GM19023 (cell line): ENCODE results near the gene HTR4.
"Not testable (repeated sequence)": the region's sequence is repeated elsewhere in the genome, so short reads cannot be mapped to it uniquely, and the experiment has no call there.

Experiments used
- ATAC-seq: cut with Tn5 transposase; IDR thresholded peaks from one replicate; pipeline ENCODE4 v1.9.1; 2021; ENCODE audit warnings: mild to moderate bottlenecking, moderate library complexity; ENCODE audit not compliant: unreplicated experiment

HTR4 gene

DNA sequence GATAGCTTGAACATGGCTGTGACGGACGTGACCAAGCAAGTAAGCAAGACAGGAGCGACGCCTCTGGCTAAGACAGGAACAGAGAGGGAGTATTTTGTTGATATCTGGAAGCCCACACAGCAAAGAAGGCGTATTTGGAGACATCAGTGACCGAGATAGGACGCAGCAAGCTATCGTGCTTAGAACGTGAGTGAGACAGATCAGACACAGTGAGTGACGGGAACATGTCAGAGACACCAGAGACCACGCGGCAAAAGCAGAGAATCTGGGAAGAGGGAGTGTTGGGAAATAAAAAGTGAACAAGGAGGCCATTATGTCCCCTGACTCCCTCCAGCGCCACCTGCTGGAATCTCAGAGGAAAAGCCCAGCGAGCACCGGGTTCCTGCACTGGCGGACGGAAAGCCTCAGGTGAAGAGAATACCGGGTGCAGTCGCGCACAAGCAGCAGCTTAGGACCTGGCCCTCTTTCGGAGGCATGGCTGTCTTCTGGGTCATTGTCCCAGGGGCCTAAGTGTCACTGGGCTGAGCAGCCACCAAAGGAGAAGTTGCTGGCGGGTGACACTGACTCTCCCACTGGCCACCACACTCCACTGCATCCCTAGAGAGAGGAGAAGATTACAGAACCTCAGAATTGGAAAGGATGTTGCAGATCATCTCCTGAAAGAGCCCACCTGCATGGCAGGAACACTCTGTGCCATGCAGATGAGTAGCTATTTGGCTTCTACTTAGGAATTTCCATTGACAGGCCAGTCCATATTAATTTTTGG is 171.4 kb downstream of the HTR4 start:
- peak; percentile 89 for ATAC-seq

DNA sequence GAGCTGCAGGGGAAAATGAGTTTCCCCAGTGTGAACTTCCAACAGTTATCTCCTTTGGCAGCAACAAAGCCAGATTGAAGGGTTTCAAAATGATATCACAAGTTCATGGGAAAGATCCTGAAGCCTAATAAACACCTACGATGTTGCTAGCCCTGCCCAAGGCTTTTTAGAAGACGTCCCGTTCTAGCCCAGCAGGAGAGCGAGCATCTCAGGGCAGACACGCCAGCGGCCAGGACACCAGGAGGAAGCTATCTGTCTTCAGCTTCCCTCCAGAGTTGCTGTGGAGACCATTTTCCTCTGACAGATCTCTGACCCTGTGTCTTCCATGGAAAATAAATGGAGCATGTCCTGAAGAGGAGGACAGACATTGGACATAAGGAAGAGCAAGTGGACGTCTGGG is 172.1 kb downstream of the HTR4 start:
- no peak for ATAC-seq

DNA sequence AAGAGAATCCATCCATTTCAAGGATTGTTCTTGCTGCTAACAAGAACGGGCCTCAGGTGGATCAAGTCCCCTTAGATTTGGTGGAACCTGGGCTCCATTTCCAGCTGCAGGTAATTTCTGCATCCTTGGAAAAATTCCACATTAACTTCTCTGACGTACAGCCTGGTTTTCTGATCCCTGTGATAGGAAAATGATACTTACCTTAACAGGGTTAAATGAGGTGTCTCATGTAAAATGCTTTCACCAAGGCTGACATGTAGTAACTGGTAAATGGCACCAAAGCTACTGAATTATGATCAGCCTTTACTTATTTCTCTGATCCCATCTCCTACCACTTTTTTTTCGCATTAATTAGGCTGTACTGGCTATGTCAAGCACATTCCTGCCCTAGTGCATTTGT is 176.9 kb downstream of the HTR4 start:
- ATAC-seq = no peak

DNA sequence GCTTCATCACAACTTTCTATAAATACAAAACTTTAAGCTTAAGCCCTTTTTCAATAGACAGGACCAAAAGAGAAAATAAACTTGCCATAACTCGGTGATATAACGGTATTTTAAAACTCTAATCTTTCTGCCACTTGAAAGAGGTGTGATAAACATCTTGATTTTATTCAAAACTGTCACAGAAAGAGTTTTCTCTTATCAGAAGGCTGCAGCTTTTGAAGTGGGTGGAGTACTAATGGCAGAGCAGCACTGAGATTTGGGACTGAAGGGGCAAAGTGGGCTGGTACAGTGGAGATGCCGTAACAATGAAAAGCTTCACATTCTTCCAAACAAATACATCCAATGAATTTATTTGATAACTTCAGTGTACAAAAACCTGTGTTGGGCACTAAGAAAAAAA is 178.0 kb downstream of the HTR4 start:
- ATAC-seq = no peak

DNA sequence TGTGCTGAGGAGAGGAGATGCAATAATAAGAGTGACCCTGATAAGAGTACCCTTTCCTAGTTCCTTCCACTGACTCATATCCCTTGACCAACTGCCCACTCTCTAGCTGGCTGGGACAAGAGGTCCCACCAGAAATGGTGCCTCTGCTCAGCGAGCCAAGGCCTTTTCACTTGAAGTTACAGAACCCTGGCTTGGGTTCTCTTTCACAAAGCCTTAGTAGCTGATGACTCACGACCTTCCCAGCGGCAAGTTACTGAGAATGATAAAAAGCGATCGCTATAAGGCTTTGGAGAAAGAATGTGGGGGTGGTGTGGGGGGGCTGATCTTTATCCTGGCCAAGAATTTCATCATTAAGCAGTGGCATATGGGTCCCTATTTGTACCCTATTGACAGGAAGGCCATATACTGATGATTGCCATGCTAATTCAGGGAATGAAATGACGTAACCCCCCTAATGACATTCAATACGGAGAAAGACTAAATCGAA is 180.3 kb downstream of the HTR4 start:
- no peak for ATAC-seq

DNA sequence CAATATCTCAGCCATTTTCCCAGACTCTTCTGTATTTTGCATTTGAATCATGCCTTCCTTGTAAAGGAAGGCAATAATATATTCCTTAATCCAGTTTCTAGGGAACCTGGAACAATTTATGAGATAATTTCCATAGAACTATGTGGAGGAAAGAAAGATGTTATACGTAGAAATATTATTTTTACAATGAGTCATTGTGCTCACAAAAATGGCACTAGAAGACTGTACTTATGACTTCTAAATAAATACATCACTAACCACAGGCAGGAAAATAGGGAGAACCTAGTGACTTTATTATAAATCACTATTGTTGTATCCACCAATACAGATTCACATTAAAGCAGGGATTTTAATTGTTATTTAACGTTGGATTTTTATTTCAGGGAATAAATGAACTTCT is 182.9 kb downstream of the HTR4 start:
- no peak for ATAC-seq

DNA sequence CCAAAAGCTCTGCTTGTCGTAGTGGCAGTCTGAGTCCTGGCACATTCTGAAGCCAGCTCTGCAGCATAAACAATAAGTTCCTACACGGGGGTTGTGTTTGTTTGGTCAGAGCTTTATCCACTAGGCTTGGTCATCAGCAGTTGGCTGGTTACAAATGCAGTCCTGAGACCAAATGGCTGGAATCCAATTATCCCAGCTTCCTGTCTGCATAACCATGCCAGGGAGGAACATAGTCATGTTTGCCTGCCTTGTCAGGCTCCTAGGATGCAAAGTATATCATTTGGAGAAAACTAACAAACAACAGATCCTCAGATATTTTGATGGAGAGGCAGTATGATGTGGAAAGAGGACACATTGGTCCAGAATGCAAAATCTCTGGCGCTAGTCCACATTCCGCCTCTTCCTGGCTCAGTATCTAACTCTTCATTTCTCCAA is 184.8 kb downstream of the HTR4 start:
- no peak for ATAC-seq

DNA sequence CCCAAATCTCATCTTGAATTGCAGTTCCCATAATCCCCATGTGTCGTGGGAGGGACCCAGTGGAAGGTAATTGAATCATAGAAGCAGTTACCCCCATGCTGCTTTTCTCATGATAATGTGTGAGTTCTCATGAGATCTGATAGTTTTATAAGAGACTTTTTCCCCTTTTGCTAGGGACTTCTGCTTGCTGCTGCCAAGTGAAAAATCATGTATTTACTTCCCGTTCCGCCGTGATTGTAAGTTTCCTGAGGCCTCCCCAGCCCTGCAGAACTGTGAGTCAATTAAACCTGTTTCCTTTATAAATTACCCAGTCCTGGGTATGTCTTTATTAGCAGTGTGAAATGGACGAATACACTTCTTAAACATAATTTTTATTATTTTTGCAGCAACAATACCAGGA is 185.6 kb downstream of the HTR4 start:
- ATAC-seq = not testable (repeated sequence)

DNA sequence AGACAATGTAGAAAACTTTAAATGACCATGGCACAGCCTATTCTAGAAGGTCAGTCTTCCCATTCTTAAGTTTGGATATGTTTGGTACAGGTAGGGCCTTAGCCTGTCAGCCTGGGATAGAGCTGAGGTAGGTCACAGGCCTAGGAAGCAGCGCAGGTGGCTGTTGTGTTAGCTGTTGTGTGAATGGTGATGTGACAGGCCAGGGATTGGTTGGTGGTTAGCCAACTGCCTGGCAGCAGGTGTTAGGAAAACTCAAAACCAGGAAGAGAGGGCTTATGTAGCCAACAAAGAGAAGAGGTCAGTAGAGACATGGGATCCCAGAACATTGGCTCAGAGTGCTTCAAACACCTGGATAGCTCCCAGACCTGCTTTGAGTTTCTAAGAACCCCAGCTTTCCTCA is 186.4 kb downstream of the HTR4 start:
- no peak for ATAC-seq

DNA sequence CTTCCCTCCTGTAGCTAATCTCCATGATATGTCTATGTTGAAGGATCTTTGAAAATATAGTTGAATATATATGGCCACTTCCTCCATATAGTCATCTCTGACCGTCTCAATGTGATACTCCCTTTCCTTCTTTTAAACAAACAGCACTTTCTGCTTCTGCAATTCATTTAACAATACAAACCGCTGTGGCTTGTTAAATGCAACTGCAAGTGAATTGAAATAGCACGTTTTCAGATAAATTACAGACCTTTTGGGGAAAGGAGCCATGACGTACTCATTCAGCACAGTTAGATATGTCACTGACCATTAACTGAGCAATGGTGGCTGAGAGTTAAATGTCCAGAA is 188.1 kb downstream of the HTR4 start:
- no peak for ATAC-seq

DNA sequence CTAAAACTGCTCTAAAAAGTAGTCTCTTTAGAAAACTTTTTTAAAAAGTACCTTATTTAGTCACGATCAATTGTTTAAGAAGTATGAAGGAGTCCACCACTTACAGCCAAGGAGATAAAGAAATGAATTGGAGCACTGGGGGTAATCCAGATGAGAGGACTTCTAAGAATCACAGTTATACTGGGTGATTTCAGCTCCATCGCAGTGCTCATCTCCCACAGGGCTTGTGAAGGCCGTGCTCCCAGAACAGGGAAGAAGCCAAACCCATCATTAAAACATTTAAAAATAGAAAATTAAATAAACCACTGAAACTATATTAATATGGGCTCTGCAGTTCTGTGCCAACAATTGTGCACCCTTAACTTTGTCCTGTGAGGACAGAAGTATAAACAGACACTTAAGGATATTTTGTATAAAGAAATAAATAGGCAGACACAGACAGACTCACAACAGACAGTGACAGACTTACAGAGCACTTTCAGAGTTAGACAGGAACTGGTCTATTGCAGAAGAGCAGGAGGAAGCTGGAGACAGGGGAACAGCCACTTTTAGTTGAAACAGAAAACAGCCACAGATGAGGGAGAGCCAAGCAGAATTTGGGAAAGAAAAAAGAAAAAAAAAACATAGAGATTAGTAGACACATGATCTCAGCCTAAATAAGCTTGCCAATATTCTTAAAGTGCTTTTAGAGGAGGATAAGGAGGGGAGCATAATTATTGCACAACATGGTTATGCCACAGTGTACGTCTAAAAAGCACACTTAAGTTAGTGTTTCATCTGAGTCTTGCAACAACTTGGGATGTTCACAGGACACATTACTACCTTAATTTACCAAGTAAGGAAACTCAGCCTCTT is 188.7 kb downstream of the HTR4 start:
- no peak for ATAC-seq

DNA sequence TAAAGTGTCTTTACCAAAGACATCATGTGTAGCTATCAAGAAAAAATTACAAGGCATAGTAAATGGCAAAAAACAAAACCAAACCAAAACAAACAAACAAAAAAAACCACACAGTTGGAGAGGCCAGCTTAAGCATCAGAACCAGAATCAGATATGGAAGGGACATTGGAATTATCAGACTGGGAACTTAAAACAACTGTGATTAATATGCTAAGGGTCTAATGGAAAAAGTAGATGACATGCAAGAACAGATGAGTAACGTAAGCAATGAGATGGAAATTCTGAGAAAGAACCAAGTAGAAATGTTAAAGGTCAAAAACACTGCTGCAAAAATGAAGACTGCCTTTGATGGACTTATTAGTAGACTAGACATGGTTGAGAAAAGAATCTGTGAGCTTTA is 194.7 kb downstream of the HTR4 start:
- ATAC-seq = no peak

DNA sequence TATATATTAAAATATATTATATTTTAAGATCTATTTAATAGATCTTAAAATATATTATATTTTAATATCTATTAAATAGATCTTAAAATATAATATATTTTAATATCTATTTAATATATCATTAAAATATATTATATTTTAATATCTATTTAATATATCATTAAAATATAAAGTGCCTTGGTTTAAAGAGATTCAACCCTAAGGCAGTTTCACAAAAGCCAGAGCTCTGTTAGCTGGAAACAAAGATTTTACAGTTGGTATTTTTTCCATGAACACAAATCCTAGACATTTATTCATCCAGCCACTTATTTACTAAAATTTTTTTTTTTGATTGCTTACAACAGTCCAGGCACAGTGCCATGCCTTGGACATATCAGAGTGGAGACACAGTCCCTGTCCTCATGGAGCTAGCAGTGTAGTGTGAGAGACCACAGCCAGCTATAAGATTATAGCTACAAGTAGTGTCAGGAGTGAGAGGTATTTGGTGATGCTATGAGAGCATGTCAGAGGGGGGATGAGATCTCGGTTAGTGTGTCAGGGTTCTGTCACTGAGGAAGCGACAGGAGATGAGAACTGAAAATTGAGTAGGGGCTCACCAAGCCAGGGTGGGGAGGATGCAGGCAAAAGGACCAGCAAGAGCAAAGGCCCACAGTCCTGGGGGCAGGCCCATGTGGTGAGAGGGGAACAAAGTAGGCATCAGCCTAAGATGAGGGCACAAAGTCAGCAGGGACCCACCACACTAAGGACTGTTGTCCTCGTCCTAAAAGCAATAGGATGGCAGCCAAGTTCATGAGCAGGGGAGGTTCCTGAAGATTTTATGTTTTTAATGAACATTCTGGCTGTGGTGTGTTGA is 196.1 kb downstream of the HTR4 start:
- no peak for ATAC-seq

DNA sequence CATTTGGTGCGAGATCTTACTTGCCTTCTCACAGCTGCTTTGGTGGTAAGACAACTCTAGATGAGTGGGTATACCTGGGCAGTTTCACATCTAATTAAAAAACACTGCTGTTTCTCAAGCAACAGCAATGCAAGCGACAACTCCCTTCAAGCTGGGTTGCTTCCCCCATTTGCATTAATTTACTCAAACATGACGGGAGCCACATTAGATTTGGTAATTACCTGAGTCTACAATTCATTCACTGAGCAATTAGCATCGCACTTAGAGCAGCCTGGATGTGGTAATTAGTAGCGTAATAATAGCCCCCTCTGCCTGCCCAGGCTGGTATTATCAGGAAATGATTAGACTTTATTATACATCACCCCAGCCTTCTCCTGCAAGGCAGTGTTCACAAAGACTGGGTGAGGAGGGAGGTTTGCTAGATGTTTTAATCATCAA is 197.1 kb downstream of the HTR4 start:
- no peak for ATAC-seq

DNA sequence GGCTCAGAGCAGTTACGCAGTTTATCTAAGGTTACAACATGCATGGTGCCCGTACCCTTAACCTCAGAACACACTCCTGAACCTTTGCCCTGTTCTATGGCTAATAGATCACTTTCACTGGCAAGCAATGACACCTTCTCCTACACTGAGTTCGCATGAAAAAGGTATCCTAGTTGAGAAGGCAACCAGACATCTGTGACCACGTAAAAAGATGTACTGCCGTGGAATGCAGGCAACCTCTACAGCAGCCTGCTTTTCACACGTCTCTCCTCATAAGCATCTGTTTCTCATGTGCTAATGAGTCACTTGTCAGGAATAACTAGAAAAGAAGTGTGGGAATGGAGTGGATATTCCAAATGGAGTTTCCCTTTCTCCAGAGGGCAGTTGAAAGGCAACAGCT is 199.1 kb downstream of the HTR4 start:
- no peak for ATAC-seq

DNA sequence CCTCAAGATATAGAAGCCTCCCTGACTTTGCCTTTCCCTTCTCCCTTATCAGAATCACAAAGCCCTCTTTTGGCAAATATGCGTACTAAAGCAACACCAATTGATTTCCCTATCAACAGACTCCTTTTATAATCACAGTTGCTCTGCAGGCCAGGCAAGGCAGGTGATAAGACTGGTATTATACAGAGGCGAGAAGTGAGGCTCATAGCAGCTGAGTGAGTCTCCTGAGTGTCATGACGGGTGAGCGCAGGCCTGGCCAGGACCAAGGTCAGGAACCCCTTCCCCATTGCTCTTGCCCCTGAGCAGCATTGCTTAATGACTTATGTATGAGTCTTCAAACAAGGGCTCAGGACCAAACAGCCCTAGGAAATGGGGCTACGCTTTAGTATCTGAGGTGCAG is 199.8 kb downstream of the HTR4 start:
- ATAC-seq = no peak

DNA sequence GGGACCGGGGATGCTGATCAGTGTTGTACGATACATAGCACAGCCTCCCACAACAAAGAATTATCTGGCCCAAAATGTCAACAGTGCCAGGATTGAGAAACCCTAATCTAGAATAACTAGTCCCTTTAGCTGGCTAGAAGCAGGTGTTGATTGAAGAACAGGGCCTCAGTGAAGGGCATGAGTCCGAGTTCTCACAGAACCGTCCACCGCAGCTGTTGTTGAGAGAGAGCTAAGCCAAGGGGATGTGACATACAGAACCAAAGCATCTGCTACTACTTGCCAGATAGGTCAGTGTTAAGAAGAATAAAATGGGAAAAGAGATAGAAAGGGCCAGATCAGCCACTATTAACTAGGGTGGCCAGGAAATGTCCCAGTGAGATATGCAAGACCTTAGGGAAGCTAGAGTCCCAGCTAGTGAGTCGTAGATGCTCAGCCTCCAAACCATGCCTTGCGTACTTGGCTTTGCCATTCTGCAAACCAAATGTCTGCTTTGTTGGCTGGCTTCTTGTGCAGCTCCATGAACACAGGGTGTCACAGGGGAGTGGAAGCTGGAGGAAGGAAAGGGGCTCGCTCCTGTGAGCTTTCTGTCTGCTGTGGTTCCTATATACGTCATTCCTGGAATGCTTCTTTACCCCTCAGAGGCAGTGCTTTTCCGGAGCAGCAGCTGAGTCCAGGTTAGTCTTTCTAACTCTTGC is 201.7 kb downstream of the HTR4 start:
- ATAC-seq = no peak

DNA sequence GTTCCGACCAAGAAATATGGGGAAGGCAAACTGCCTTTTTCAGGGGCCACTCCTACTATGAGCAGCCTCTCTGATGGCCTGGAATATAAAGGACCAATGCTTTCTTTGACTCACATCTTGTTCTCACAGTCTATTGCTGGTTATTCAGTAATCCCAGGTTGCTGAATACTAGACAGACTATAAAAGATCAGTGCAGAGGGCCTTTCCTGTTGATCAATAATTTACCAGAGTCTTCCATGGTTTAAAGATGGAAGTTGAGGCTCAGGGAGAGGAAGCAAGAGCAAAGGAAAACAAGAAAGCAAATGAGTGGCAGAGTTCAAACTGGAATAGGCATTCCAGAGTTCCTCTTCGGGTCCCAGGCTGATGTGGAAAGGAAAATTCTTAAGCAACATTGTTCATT is 207.7 kb downstream of the HTR4 start:
- no peak for ATAC-seq

DNA sequence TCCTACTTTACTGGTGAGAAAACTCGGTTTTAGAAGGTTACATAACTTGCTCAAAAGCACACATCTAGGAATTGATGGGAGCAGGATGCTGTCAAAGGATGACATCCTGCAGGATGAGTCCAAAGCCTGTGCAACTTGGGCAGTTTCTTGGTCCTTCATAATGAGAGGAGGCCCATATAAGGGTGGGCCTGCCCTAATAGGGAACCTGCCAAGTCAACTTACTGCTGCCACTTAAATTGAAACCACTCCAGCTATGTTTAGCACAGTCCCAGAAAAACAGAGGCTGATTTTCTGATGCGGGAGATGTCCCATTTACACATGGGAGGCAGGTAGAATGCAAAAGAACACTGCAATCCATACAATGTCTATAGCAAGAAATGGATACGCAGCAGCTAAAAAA is 208.7 kb downstream of the HTR4 start:
- ATAC-seq = no peak

DNA sequence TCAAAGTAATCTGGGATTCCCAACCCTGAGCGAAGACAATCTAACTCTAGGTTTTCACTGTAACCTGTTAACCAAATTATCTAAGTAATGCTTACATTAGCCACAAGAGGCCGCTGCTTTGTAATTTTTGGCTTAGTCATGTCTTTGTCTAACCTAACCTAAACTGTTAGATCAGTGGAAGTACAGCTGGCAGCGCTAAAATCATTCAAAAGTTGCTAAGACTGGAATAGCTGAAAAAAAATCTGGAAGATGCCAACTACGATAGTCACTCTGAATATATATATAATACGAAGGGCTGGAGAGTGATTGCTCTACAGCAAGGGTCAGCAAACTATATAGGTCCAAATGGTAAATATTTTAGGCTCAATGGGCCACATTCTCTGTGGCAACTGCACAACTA is 210.3 kb downstream of the HTR4 start:
- peak; percentile 87 for ATAC-seq

DNA sequence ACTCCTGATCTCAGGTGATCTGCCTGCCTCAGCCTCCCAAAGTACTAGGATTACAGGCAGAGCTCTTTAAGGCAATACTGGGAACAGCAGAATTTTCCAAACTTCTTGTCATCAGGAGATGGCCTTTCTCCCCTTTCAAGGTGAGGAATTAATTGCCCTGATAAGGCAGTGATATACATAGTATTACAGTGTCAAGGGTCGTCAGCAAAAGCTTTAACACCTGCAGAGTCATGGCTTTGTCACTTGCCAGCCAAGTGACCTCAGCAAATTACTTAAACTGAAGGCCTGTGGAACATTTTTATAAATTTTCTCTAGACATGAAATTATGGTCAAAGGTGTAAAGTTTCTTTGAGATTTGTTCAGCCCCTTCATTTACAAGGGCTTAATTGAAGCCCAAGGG is 211.1 kb downstream of the HTR4 start:
- no peak for ATAC-seq
